HEK293 (cell line): ENCODE data around the gene RORC.
"Not testable (repeated sequence)": the region's sequence is repeated elsewhere in the genome, so short reads cannot be mapped to it uniquely, and the experiment has no call there.

Experiments
- TF ChIP-seq, protein P1 (sequence below): fragments of 450-650 bp; formaldehyde crosslinking; IDR thresholded peaks from 2 replicates; pipeline ENCODE4 v1.5.1; 2016; ENCODE audit warnings: missing biosample characterization, missing genetic modification characterization
- TF ChIP-seq, protein P2 (sequence below): fragments of 450-650 bp; formaldehyde crosslinking; IDR thresholded peaks from 2 replicates; pipeline ENCODE4 v1.5.1; 2017; ENCODE audit warnings: missing biosample characterization, missing genetic modification characterization

DNA sequence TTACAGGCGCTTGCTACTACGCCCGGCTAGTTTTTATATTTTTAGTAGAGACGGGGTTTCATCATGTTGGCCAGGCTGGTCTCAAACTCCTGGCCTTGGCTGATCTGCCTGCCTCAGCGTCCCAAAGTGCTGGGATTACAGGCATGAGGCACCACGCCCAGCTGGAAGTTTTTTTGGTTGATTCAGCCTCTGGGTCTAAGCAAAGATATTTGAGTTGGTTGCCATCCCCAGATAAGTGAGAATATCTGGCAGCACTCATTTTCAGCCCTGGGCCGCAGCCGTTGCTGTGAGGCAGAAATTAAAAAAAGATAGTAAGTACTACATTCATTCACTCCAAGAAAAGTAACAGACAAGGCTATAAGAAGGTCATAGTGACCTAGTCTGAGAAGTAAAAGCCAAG lies 23.9 kb upstream of the RORC start:
- TF ChIP-seq, protein P1, sequence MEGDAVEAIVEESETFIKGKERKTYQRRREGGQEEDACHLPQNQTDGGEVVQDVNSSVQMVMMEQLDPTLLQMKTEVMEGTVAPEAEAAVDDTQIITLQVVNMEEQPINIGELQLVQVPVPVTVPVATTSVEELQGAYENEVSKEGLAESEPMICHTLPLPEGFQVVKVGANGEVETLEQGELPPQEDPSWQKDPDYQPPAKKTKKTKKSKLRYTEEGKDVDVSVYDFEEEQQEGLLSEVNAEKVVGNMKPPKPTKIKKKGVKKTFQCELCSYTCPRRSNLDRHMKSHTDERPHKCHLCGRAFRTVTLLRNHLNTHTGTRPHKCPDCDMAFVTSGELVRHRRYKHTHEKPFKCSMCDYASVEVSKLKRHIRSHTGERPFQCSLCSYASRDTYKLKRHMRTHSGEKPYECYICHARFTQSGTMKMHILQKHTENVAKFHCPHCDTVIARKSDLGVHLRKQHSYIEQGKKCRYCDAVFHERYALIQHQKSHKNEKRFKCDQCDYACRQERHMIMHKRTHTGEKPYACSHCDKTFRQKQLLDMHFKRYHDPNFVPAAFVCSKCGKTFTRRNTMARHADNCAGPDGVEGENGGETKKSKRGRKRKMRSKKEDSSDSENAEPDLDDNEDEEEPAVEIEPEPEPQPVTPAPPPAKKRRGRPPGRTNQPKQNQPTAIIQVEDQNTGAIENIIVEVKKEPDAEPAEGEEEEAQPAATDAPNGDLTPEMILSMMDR (tag by site-specific recombination), result not testable (repeated sequence)
- TF ChIP-seq, protein P2, sequence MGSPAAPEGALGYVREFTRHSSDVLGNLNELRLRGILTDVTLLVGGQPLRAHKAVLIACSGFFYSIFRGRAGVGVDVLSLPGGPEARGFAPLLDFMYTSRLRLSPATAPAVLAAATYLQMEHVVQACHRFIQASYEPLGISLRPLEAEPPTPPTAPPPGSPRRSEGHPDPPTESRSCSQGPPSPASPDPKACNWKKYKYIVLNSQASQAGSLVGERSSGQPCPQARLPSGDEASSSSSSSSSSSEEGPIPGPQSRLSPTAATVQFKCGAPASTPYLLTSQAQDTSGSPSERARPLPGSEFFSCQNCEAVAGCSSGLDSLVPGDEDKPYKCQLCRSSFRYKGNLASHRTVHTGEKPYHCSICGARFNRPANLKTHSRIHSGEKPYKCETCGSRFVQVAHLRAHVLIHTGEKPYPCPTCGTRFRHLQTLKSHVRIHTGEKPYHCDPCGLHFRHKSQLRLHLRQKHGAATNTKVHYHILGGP, result not testable (repeated sequence)
